ENCODE results near the gene PCDHA9. TPM values are rescaled to one million over a fixed set of nuclear protein-coding genes. Genes with fewer than 3 reads are reported as not detected.
"Not testable (repeated sequence)": the region's sequence is repeated elsewhere in the genome, so short reads cannot be mapped to it uniquely, and the experiment has no call there.

The PCDHA9 gene
- total and polyA plus RNA-seq, 4 donors = under 0.01 TPM; not detected in 3

DNA sequence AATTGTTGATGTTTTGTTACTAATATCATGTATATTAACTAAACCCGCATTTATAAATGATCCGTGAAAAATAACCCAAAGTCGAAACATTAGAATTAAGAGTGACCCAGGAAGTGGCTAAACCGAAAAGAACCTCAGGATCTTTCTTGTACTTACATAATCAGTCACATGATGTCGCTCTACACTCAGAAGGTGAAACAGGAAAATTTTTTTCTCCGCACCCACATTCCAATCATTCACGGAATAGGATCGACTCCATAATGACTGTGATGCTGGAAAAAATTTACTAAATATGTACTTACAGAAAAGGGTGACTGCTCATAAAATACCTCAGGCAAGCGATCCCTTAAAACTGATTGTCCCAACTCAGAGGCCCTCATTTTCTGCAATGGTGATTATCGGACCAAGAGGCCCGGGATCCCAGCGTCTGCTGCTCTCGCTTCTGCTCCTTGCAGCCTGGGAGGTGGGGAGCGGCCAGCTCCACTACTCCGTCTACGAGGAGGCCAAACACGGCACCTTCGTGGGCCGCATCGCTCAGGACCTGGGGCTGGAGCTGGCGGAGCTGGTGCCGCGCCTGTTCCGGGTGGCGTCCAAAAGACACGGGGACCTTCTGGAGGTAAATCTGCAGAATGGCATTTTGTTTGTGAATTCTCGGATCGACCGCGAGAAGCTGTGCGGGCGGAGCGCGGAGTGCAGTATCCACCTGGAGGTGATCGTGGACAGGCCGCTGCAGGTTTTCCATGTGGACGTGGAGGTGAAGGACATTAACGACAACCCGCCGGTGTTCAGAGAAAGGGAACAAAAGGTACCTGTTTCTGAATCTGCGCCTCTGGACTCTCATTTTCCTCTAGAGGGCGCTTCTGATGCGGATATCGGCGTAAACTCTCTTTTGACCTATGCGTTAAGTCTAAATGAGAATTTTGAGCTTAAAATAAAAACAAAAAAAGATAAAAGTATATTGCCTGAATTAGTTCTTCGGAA lies 27.2 kb downstream of the PCDHA9 start, which contains the start of gene PCDHA12:
PCDHA12 (plus strand) TSS at position 224 of the 981 bp plus-strand sequence; CDS start at position 389, 165 bp downstream.
- peaks cover 15 to 35% (median 23%) of the 10 kb centered on the region in 4 donors for H3K9me3 ChIP-seq (ENCODE audit: control insufficient read depth in 4 of 4, low read length in 3 of 4)
- WGBS = 16% methylated on average over 47 of the region's 47 CpGs
- H3K4me3 ChIP-seq (ENCODE audit: low read depth in 1 of 3, low read length in 3 of 3) = peak within 1 kb of the TSS in 1 of 3 donors; percentile 45
- no peak for DNase-seq (ENCODE audit: low spot score)
- H3K9ac ChIP-seq (ENCODE audit: low read depth in 1 of 2, low read length in 2 of 2) = no peak within 1 kb of the TSS
- H3K27me3 ChIP-seq (ENCODE audit: control insufficient read depth in 4 of 4, insufficient read depth in 4 of 4, low read length in 3 of 4) = peaks cover 0 to 8% (median 4%) of the 10 kb centered on the region in 4 donors
- no peak within 1 kb of the TSS for H3K27ac ChIP-seq (ENCODE audit: low read depth in 1 of 2, low read length in 2 of 2)
- no peaks in the 10 kb centered on the region for H3K36me3 ChIP-seq (ENCODE audit: control insufficient read depth in 4 of 4, insufficient read depth in 3 of 4, low read depth in 1 of 4, low read length in 3 of 4)
- no peaks in the 10 kb centered on the region for H3K4me1 ChIP-seq (ENCODE audit: control insufficient read depth in 4 of 4, insufficient read depth in 4 of 4, low read length in 3 of 4)
- TF ChIP-seq, protein P1, sequence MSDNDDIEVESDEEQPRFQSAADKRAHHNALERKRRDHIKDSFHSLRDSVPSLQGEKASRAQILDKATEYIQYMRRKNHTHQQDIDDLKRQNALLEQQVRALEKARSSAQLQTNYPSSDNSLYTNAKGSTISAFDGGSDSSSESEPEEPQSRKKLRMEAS (IDR thresholded peaks at IDR 0.05) = no peak
- TF ChIP-seq JUND (IDR thresholded peaks at IDR 0.05) (no peak), HNF4G (IDR thresholded peaks at IDR 0.05) (no peak), YY1 (IDR thresholded peaks at IDR 0.05) (no peak), SP1 (IDR thresholded peaks at IDR 0.05) (no peak), NR2F2 (IDR thresholded peaks at IDR 0.05) (no peak), FOXA2 (IDR thresholded peaks at IDR 0.05) (no peak), RXRA (IDR thresholded peaks at IDR 0.05) (no peak), HNF4A (conservative IDR thresholded peaks at IDR 0.05) (no peak)
- TF ChIP-seq, protein P2, sequence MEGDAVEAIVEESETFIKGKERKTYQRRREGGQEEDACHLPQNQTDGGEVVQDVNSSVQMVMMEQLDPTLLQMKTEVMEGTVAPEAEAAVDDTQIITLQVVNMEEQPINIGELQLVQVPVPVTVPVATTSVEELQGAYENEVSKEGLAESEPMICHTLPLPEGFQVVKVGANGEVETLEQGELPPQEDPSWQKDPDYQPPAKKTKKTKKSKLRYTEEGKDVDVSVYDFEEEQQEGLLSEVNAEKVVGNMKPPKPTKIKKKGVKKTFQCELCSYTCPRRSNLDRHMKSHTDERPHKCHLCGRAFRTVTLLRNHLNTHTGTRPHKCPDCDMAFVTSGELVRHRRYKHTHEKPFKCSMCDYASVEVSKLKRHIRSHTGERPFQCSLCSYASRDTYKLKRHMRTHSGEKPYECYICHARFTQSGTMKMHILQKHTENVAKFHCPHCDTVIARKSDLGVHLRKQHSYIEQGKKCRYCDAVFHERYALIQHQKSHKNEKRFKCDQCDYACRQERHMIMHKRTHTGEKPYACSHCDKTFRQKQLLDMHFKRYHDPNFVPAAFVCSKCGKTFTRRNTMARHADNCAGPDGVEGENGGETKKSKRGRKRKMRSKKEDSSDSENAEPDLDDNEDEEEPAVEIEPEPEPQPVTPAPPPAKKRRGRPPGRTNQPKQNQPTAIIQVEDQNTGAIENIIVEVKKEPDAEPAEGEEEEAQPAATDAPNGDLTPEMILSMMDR (IDR thresholded peaks at IDR 0.05; ENCODE audit: low read depth, low read length, missing input control) = no peak
- TF ChIP-seq, protein P3, sequence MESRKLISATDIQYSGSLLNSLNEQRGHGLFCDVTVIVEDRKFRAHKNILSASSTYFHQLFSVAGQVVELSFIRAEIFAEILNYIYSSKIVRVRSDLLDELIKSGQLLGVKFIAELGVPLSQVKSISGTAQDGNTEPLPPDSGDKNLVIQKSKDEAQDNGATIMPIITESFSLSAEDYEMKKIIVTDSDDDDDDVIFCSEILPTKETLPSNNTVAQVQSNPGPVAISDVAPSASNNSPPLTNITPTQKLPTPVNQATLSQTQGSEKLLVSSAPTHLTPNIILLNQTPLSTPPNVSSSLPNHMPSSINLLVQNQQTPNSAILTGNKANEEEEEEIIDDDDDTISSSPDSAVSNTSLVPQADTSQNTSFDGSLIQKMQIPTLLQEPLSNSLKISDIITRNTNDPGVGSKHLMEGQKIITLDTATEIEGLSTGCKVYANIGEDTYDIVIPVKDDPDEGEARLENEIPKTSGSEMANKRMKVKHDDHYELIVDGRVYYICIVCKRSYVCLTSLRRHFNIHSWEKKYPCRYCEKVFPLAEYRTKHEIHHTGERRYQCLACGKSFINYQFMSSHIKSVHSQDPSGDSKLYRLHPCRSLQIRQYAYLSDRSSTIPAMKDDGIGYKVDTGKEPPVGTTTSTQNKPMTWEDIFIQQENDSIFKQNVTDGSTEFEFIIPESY (IDR thresholded peaks at IDR 0.05) = no peak
- TF ChIP-seq, protein P4, sequence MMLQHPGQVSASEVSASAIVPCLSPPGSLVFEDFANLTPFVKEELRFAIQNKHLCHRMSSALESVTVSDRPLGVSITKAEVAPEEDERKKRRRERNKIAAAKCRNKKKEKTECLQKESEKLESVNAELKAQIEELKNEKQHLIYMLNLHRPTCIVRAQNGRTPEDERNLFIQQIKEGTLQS (IDR thresholded peaks at IDR 0.05) = no peak
- TF ChIP-seq, protein P5, sequence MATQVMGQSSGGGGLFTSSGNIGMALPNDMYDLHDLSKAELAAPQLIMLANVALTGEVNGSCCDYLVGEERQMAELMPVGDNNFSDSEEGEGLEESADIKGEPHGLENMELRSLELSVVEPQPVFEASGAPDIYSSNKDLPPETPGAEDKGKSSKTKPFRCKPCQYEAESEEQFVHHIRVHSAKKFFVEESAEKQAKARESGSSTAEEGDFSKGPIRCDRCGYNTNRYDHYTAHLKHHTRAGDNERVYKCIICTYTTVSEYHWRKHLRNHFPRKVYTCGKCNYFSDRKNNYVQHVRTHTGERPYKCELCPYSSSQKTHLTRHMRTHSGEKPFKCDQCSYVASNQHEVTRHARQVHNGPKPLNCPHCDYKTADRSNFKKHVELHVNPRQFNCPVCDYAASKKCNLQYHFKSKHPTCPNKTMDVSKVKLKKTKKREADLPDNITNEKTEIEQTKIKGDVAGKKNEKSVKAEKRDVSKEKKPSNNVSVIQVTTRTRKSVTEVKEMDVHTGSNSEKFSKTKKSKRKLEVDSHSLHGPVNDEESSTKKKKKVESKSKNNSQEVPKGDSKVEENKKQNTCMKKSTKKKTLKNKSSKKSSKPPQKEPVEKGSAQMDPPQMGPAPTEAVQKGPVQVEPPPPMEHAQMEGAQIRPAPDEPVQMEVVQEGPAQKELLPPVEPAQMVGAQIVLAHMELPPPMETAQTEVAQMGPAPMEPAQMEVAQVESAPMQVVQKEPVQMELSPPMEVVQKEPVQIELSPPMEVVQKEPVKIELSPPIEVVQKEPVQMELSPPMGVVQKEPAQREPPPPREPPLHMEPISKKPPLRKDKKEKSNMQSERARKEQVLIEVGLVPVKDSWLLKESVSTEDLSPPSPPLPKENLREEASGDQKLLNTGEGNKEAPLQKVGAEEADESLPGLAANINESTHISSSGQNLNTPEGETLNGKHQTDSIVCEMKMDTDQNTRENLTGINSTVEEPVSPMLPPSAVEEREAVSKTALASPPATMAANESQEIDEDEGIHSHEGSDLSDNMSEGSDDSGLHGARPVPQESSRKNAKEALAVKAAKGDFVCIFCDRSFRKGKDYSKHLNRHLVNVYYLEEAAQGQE (IDR thresholded peaks at IDR 0.05) = no peak

DNA sequence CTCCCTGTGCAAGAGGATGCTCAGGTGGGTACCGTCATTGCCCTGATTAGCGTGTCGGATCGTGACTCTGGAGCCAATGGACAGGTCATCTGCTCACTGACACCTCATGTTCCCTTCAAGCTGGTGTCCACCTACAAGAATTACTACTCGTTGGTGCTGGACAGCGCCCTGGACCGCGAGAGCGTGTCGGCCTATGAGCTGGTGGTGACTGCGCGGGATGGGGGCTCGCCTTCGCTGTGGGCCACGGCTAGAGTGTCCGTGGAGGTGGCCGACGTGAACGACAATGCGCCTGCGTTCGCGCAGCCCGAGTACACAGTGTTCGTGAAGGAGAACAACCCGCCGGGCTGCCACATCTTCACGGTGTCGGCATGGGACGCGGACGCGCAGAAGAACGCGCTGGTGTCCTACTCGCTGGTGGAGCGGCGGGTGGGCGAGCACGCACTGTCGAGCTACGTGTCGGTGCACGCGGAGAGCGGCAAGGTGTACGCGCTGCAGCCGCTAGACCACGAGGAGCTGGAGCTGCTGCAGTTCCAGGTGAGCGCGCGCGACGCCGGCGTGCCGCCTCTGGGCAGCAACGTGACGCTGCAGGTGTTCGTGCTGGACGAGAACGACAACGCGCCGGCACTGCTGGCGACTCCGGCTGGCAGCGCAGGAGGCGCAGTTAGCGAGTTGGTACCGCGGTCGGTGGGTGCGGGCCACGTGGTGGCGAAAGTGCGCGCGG lies 28.5 kb downstream of the PCDHA9 start:
- Histone ChIP-seq H3K4me3 (ENCODE audit: low read depth in 1 of 3, low read length in 3 of 3) (peak overlapping the region in 2 of 3 donors; percentile 17 to 45), H3K9me3 (ENCODE audit: control insufficient read depth in 4 of 4, low read length in 3 of 4) (peaks cover 8 to 27% (median 16%) of the 10 kb centered on the region in 4 donors)
- not testable (repeated sequence) for H3K27me3 ChIP-seq (ENCODE audit: control insufficient read depth in 4 of 4, insufficient read depth in 4 of 4, low read length in 3 of 4); H3K9ac ChIP-seq (ENCODE audit: low read depth in 1 of 2, low read length in 2 of 2); DNase-seq (ENCODE audit: low spot score); H3K36me3 ChIP-seq (ENCODE audit: control insufficient read depth in 4 of 4, insufficient read depth in 3 of 4, low read depth in 1 of 4, low read length in 3 of 4); H3K27ac ChIP-seq (ENCODE audit: low read depth in 1 of 2, low read length in 2 of 2); H3K4me1 ChIP-seq (ENCODE audit: control insufficient read depth in 4 of 4, insufficient read depth in 4 of 4, low read length in 3 of 4)
- 35% methylated on average over 80 of the region's 80 CpGs for WGBS

Data from liver (tissue), 9 donors.